Lower leg skin (tissue), 3 donors: Measurements from ENCODE around the gene KIZ.
"Not testable (repeated sequence)": the region's sequence is repeated elsewhere in the genome, so short reads cannot be mapped to it uniquely, and the experiment has no call there.

Source experiments
- POLR2A ChIP-seq, 2 donors: fragments of 450-650 bp; IDR thresholded peaks; one replicate each; pipeline ENCODE4 v1.6.1; 2016 to 2017; ENCODE audit warnings: antibody characterized with exemption in 2 of 2, mild to moderate bottlenecking in 1 of 2, moderate library complexity in 1 of 2
- TF ChIP-seq, protein P1 (sequence below), 3 donors: fragments of 450-650 bp; IDR thresholded peaks; one replicate each; pipeline ENCODE4 v1.5.1; 2016; ENCODE audit warnings: antibody characterized with exemption in 3 of 3, mild to moderate bottlenecking in 3 of 3, moderate library complexity in 2 of 3

- TF ChIP-seq, protein P1, sequence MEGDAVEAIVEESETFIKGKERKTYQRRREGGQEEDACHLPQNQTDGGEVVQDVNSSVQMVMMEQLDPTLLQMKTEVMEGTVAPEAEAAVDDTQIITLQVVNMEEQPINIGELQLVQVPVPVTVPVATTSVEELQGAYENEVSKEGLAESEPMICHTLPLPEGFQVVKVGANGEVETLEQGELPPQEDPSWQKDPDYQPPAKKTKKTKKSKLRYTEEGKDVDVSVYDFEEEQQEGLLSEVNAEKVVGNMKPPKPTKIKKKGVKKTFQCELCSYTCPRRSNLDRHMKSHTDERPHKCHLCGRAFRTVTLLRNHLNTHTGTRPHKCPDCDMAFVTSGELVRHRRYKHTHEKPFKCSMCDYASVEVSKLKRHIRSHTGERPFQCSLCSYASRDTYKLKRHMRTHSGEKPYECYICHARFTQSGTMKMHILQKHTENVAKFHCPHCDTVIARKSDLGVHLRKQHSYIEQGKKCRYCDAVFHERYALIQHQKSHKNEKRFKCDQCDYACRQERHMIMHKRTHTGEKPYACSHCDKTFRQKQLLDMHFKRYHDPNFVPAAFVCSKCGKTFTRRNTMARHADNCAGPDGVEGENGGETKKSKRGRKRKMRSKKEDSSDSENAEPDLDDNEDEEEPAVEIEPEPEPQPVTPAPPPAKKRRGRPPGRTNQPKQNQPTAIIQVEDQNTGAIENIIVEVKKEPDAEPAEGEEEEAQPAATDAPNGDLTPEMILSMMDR (IDR thresholded peaks at IDR 0.05), result not testable (repeated sequence)
- not testable (repeated sequence) for TF ChIP-seq POLR2A (IDR thresholded peaks at IDR 0.05)
These were observed 42.2 kb downstream of the KIZ start for GRCh38 chr20:21168061-21168460.
